H1 (cell line): ENCODE data around the gene SMARCAL1. TPM values are rescaled to one million over a fixed set of nuclear protein-coding genes. Genes with fewer than 3 reads are reported as not detected.

ENCODE experiments used
- ATF2 ChIP-seq: IDR thresholded peaks from 2 replicates; pipeline ENCODE4 v1.6.1; 2012; ENCODE audit warnings: low read length, inconsistent platforms
- CBX8 ChIP-seq: fragments of 300-800, 300-1000 bp; sonication (generic); IDR thresholded peaks from 2 replicates; pipeline ENCODE4 v1.7.1; 2016; ENCODE audit warnings: low read depth, low read length, borderline replicate concordance
- CTBP2 ChIP-seq: IDR thresholded peaks from 2 replicates; pipeline ENCODE4 v1.7.0; 2011; ENCODE audit warnings: borderline replicate concordance, mild to moderate bottlenecking, moderate library complexity, mixed read lengths, low read length; ENCODE audit not compliant: insufficient read depth, insufficient read length
- E2F6 ChIP-seq: IDR thresholded peaks from 2 replicates; pipeline ENCODE4 v1.6.1; 2012; ENCODE audit warnings: inconsistent platforms
- EGR1 ChIP-seq: IDR thresholded peaks from 2 replicates; pipeline ENCODE4 v1.6.1; 2011; ENCODE audit warnings: low read depth, low read length, borderline replicate concordance
- EP300 ChIP-seq, 2 experiments: IDR thresholded peaks; 1 replicate in 1 of 2; 2 replicates in 1 of 2; pipeline ENCODE4 v1.6.1; 2011 to 2012; ENCODE audit warnings: low read depth in 2 of 2, low read length in 2 of 2, mild to moderate bottlenecking in 2 of 2, borderline replicate concordance in 1 of 2, inconsistent platforms in 1 of 2, moderate library complexity in 1 of 2
- EZH2 ChIP-seq: fragments of 200-600 bp; sonication (generic); IDR thresholded peaks from 2 replicates; pipeline ENCODE4 v1.7.1; 2012; ENCODE audit warnings: low read depth, mild to moderate bottlenecking, moderate library complexity, low read length, inconsistent platforms; ENCODE audit not compliant: severe bottlenecking
- PHF8 ChIP-seq: fragments of 200-600 bp; sonication (generic); conservative IDR thresholded peaks from 2 replicates; pipeline ENCODE4 v1.7.1; 2012; ENCODE audit warnings: low read depth, mild to moderate bottlenecking, inconsistent platforms, low read length, moderate library complexity
- RAD21 ChIP-seq, 2 experiments: IDR thresholded peaks in 1 of 2; conservative IDR thresholded peaks in 1 of 2; 2 replicates each; pipeline ENCODE4 v1.6.1; 2011; ENCODE audit warnings: low read depth in 2 of 2, low read length in 2 of 2, improper control_type of control experiment in 1 of 2, inconsistent platforms in 1 of 2, mild to moderate bottlenecking in 1 of 2, moderate library complexity in 1 of 2
- RBBP5 ChIP-seq: IDR thresholded peaks from 2 replicates; pipeline ENCODE4 v1.7.1; 2012; ENCODE audit warnings: low read depth, mild to moderate bottlenecking, inconsistent platforms, low read length, moderate library complexity, borderline replicate concordance
- SIN3A ChIP-seq, 2 experiments: IDR thresholded peaks in 1 of 2; conservative IDR thresholded peaks in 1 of 2; 2 replicates each; pipeline ENCODE4 v1.6.1; 2011 to 2012; ENCODE audit warnings: low read length in 2 of 2, improper control_type of control experiment in 1 of 2, low read depth in 1 of 2, mild to moderate bottlenecking in 1 of 2
- SIX5 ChIP-seq: IDR thresholded peaks from 2 replicates; pipeline ENCODE4 v1.6.1; 2011; ENCODE audit warnings: mild to moderate bottlenecking, low read depth, low read length
- SP1 ChIP-seq: IDR thresholded peaks from 2 replicates; pipeline ENCODE4 v1.6.1; 2011; ENCODE audit warnings: low read depth, low read length
- SP2 ChIP-seq: IDR thresholded peaks from 2 replicates; pipeline ENCODE4 v1.6.1; 2012; ENCODE audit warnings: mild to moderate bottlenecking, low read length, inconsistent platforms
- SP4 ChIP-seq: IDR thresholded peaks from 2 replicates; pipeline ENCODE4 v1.6.1; 2012; ENCODE audit warnings: low read length, inconsistent platforms
- TAF1 ChIP-seq: IDR thresholded peaks from 2 replicates; pipeline ENCODE4 v1.6.1; 2011; ENCODE audit warnings: mild to moderate bottlenecking, low read depth, low read length
- USF2 ChIP-seq: IDR thresholded peaks from 2 replicates; pipeline ENCODE4 v1.6.1; 2011; ENCODE audit warnings: low read length, improper control_type of control experiment
- polyA plus RNA-seq, 7 experiments: library from polyadenylated mRNA; depleted of rRNA in 3 of 7; stranded (reverse) in 5 of 7; unstranded in 2 of 7; fragments of >200 nt in 5 of 7; fragments of 200-250 nt in 2 of 7; gene quantifications; 1 replicate in 5 of 7; 2 replicates in 1 of 7; 4 replicates in 1 of 7; pipeline versions ENCODE4 v1.2.1 to v1.2.3, GENCODE V29; 2011 to 2013; ENCODE audit warnings: missing spikeins in 2 of 7, mixed read lengths in 2 of 7
- total RNA-seq: library from RNA; stranded (reverse); fragmentation: NEBNext Ultra II Directional; extraction: Animal tissue kit (Norgen Biotek cat#: 25700); gene quantifications from 2 replicates; pipeline ENCODE4 v1.2.1, GENCODE V29; 2021

SMARCAL1 gene
- total and polyA plus RNA-seq, 2 of the 8 experiments (the other 6 are each of a cell fraction or from before 2014, with no cell fraction given) = 17.6 to 17.9 TPM

GRCh38 chr2:216371721-216372702 is 40.3 kb upstream of the SMARCAL1 start, which contains the start of gene MARCHF4 (continued):
- TF ChIP-seq SP4 (peak; percentile 76; the same call in 1 of the 2 replicates), ATF2 (peak; percentile 91), EGR1 (peak; percentile 94), TAF1 (no peak), CBX8 (no peak), E2F6 (0 out of 2 replicates have a peak, but pooled peaks have one; percentile 43), RAD21 (IDR thresholded peaks at IDR 0.05 in 1 of 2, conservative IDR thresholded peaks at IDR 0.05 in 1 of 2; ENCODE audit: low read depth in 2 of 2, low read length in 2 of 2) (peak; percentile 23 to 35; a peak in 3 of 4 replicates), SIX5 (no peak), SP2 (no peak), SP1 (peak; percentile 41; the same call in 1 of the 2 replicates), USF2 (no peak), PHF8 (0 out of 2 replicates have a peak, but pooled peaks have one; percentile 25), SIN3A (conservative IDR thresholded peaks at IDR 0.05 in 1 of 2, IDR thresholded peaks at IDR 0.05 in 1 of 2; ENCODE audit: low read depth in 1 of 2, low read length in 2 of 2) (peak; percentile 98 to 99), RBBP5 (peak; percentile 97), CTBP2 (peak; percentile 100), EP300 (IDR thresholded peaks at IDR 0.05; ENCODE audit: borderline replicate concordance in 1 of 2, low read depth in 2 of 2, low read length in 2 of 2) (peak in 1 of 2 experiments; percentile 83; a peak in 1 of 3 replicates), EZH2 (peak; percentile 18)
